Ureter (tissue), 1 donor: ENCODE measurements around the gene PALMD. TPM values are rescaled to one million over a fixed set of nuclear protein-coding genes. Genes with fewer than 3 reads are reported as not detected.

Experiments used
- total RNA-seq: library from RNA; stranded (reverse); gene quantifications from one replicate; pipeline ENCODE4 v1.2.4, GENCODE V29; 2023
- donor health status: DM: yes; HTN: yes; CAD: no.

The PALMD gene
- total RNA-seq, 1 donor from 2014 or later = 29.1 TPM

Other genes starting within 250 kb of the PALMD start
- gene FRRS1, start 120.5 kb downstream of the PALMD start, total RNA-seq = 16.3 TPM
- 26.4 TPM for gene AGL, start 204.2 kb downstream of the PALMD start, total RNA-seq